HepG2 (cell line): ENCODE results near the gene SUPT6H. TPM values are rescaled to one million over a fixed set of nuclear protein-coding genes. Genes with fewer than 3 reads are reported as not detected.

Experiments used
- GATAD2A ChIP-seq: IDR thresholded peaks from 2 replicates; pipeline ENCODE4 v1.6.1; 2016
- GFI1 ChIP-seq: sonication (generic); formaldehyde crosslinking; IDR thresholded peaks from 2 replicates; pipeline ENCODE4 v1.5.0; 2020; ENCODE audit warnings: missing genetic modification reagents, mild to moderate bottlenecking, borderline replicate concordance
- KDM6A ChIP-seq: IDR thresholded peaks from 2 replicates; pipeline ENCODE4 v1.6.1; 2016; ENCODE audit warnings: low read depth
- MTA1 ChIP-seq: sonication (generic); formaldehyde crosslinking; IDR thresholded peaks from 2 replicates; pipeline ENCODE4 v1.4.0; 2020; ENCODE audit warnings: missing genetic modification reagents, mild to moderate bottlenecking, borderline replicate concordance
- YY1 ChIP-seq: IDR thresholded peaks from 2 replicates; pipeline ENCODE4 v1.6.1; 2011; ENCODE audit warnings: low read length, low read depth, moderate library complexity, mild to moderate bottlenecking; ENCODE audit not compliant: insufficient read depth, insufficient replicate concordance
- ZNF136 ChIP-seq: sonication (generic); formaldehyde crosslinking; IDR thresholded peaks from 2 replicates; pipeline ENCODE4 v1.8.1; 2022; ENCODE audit warnings: low read depth, mild to moderate bottlenecking, moderate library complexity, missing genetic modification reagents
- ZNF333 ChIP-seq: sonication (generic); formaldehyde crosslinking; IDR thresholded peaks from 2 replicates; pipeline ENCODE4 v1.4.0; 2020; ENCODE audit warnings: mild to moderate bottlenecking, missing genetic modification reagents, borderline replicate concordance
- ZNF383 ChIP-seq: sonication (generic); formaldehyde crosslinking; IDR thresholded peaks from 2 replicates; pipeline ENCODE4 v1.4.0; 2020; ENCODE audit warnings: missing genetic modification reagents, mild to moderate bottlenecking, borderline replicate concordance
- ZNF432 ChIP-seq: sonication (generic); formaldehyde crosslinking; IDR thresholded peaks from 2 replicates; pipeline ENCODE4 v1.5.0; 2020; ENCODE audit warnings: missing genetic modification reagents, mild to moderate bottlenecking, borderline replicate concordance
- ZNF558 ChIP-seq: sonication (generic); formaldehyde crosslinking; IDR thresholded peaks from 2 replicates; pipeline ENCODE4 v1.9.0; 2022; ENCODE audit warnings: mild to moderate bottlenecking, missing genetic modification reagents, borderline replicate concordance
- ZNF614 ChIP-seq: IDR thresholded peaks from 2 replicates; pipeline ENCODE4 v1.6.1; 2018; ENCODE audit warnings: missing biosample characterization, missing genetic modification reagents, inconsistent platforms, borderline replicate concordance
- ZNF878 ChIP-seq: sonication (generic); formaldehyde crosslinking; IDR thresholded peaks from 2 replicates; pipeline ENCODE4 v1.8.1; 2023; ENCODE audit warnings: mild to moderate bottlenecking, missing genetic modification reagents, moderate library complexity
- polyA plus RNA-seq, 8 experiments: library from polyadenylated mRNA; depleted of rRNA in 3 of 8; stranded (reverse) in 7 of 8; unstranded in 1 of 8; fragments of >200 nt; fragmentation: Illumina TruSeq in 4 of 8; extraction: Trizol in 4 of 8; gene quantifications; 2 replicates each; pipeline versions ENCODE4 v1.2.1 to v1.2.3, GENCODE V29; 2011 to 2016; ENCODE audit warnings: low read depth in 4 of 8, missing spikeins in 1 of 8, mixed read lengths in 1 of 8; ENCODE audit not compliant: insufficient read depth in 1 of 8
- total RNA-seq, 5 experiments: library from RNA; depleted of rRNA; stranded (reverse); fragments of >200 nt; fragmentation: Illumina TruSeq; extraction: Trizol; gene quantifications; 2 replicates each; pipeline ENCODE4 v1.2.3, GENCODE V29; 2016; ENCODE audit warnings: low read depth in 1 of 5
- TF ChIP-seq, protein P1 (sequence below): sonication (generic); formaldehyde crosslinking; IDR thresholded peaks from 2 replicates; pipeline ENCODE4 v1.5.1; 2020; ENCODE audit warnings: mild to moderate bottlenecking, missing genetic modification reagents
- TF ChIP-seq, protein P2 (sequence below): sonication (generic); formaldehyde crosslinking; IDR thresholded peaks from 2 replicates; pipeline ENCODE4 v1.8.1; 2023; ENCODE audit warnings: mild to moderate bottlenecking, inconsistent platforms, moderate library complexity, missing genetic modification reagents, borderline replicate concordance
- TF ChIP-seq, protein P3 (sequence below): sonication (generic); formaldehyde crosslinking; IDR thresholded peaks from 2 replicates; pipeline ENCODE4 v1.4.0; 2020; ENCODE audit warnings: missing genetic modification reagents
- TF ChIP-seq, protein P4 (sequence below): sonication (generic); formaldehyde crosslinking; IDR thresholded peaks from 2 replicates; pipeline ENCODE4 v1.4.0; 2020; ENCODE audit warnings: missing genetic modification reagents

The SUPT6H gene
- total and polyA plus RNA-seq, 2 of the 13 experiments (the other 11 are each of a cell fraction or from before 2014, with no cell fraction given), result 32.7 to 39.9 TPM

DNA sequence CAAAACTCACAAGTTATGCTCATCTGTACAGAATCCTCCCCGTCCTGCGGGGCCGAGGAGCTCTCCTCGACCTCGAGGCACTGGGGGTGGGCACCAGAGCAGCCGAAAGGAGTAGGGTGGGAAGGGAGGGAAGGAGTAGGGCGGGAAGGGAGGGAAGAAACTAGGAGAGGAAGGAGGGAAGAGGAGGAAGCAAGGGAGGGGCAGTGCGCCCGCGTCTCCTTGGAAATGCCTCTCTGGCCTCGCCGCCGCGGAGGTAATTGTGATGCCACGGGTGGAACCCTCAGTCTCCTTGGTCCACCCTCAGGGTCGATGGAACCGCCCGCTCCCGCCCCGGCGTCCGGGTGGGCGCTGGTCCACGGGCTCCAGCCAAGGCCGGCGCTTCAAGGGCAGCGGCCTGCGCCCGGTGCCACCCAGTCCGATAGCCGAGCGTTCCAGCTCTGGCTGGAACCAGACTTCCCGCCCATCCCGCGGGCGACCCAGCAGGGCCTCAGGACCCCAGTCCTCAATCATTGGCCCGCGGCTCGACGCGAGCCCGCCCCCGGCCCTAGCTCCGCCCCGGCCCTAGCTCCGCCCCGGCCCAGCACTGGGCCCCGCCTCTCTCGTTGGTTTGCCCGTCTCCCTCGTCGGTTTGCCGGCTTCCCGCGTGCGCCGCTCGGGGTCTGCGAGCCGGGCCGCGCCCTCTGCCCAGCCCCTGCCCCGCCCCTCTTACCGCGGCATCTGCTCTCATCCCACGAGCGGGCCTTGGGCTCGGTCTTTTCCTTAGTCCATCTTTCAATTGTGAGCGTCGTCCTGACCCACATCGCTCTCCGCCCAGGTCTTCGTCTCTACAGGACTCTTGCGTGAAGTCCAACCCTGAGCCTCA lies 49.1 kb downstream of the SUPT6H start (continued):
- TF ChIP-seq, protein P1, sequence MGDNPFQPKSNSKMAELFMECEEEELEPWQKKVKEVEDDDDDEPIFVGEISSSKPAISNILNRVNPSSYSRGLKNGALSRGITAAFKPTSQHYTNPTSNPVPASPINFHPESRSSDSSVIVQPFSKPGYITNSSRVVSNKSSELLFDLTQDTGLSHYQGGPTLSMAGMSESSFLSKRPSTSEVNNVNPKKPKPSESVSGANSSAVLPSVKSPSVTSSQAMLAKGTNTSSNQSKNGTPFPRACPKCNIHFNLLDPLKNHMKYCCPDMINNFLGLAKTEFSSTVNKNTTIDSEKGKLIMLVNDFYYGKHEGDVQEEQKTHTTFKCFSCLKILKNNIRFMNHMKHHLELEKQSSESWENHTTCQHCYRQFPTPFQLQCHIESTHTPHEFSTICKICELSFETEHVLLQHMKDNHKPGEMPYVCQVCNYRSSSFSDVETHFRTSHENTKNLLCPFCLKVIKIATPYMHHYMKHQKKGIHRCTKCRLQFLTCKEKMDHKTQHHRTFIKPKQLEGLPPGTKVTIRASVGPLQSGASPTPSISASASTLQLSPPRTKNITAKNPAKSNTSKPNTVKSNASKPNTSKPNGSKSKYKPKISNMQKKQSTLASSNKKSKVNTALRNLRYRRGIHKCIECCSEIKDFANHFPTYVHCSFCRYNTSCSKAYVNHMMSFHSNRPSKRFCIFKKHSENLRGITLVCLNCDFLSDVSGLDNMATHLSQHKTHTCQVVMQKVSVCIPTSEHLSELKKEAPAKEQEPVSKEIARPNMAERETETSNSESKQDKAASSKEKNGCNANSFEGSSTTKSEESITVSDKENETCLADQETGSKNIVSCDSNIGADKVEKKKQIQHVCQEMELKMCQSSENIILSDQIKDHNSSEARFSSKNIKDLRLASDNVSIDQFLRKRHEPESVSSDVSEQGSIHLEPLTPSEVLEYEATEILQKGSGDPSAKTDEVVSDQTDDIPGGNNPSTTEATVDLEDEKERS (CRISPR knock-in tag), result no peak
- TF ChIP-seq ZNF136 (CRISPR knock-in tag) (no peak), GFI1 (CRISPR knock-in tag) (no peak; the same call in 1 of the 2 replicates), MTA1 (CRISPR knock-in tag) (peak; percentile 64; the same call in 1 of the 2 replicates), ZNF432 (CRISPR knock-in tag) (no peak), ZNF333 (no peak), ZNF383 (CRISPR knock-in tag) (no peak), ZNF614 (CRISPR knock-in tag) (no peak; the same call in 1 of the 2 replicates), KDM6A (no peak), ZNF878 (CRISPR knock-in tag) (no peak), ZNF558 (CRISPR knock-in tag) (peak; percentile 74; the same call in 1 of the 2 replicates), GATAD2A (CRISPR knock-in tag) (no peak), YY1 (peak; percentile 50)
- TF ChIP-seq, protein P2, sequence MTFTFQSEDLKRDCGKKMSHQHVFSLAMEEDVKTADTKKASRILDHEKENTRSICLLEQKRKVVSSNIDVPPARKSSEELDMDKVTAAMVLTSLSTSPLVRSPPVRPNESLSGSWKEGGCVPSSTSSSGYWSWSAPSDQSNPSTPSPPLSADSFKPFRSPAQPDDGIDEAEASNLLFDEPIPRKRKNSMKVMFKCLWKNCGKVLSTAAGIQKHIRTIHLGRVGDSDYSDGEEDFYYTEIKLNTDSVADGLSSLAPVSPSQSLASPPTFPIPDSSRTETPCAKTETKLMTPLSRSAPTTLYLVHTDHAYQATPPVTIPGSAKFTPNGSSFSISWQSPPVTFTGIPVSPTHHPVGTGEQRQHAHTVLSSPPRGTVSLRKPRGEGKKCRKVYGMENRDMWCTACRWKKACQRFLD (CRISPR knock-in tag), result no peak
- TF ChIP-seq, protein P3, sequence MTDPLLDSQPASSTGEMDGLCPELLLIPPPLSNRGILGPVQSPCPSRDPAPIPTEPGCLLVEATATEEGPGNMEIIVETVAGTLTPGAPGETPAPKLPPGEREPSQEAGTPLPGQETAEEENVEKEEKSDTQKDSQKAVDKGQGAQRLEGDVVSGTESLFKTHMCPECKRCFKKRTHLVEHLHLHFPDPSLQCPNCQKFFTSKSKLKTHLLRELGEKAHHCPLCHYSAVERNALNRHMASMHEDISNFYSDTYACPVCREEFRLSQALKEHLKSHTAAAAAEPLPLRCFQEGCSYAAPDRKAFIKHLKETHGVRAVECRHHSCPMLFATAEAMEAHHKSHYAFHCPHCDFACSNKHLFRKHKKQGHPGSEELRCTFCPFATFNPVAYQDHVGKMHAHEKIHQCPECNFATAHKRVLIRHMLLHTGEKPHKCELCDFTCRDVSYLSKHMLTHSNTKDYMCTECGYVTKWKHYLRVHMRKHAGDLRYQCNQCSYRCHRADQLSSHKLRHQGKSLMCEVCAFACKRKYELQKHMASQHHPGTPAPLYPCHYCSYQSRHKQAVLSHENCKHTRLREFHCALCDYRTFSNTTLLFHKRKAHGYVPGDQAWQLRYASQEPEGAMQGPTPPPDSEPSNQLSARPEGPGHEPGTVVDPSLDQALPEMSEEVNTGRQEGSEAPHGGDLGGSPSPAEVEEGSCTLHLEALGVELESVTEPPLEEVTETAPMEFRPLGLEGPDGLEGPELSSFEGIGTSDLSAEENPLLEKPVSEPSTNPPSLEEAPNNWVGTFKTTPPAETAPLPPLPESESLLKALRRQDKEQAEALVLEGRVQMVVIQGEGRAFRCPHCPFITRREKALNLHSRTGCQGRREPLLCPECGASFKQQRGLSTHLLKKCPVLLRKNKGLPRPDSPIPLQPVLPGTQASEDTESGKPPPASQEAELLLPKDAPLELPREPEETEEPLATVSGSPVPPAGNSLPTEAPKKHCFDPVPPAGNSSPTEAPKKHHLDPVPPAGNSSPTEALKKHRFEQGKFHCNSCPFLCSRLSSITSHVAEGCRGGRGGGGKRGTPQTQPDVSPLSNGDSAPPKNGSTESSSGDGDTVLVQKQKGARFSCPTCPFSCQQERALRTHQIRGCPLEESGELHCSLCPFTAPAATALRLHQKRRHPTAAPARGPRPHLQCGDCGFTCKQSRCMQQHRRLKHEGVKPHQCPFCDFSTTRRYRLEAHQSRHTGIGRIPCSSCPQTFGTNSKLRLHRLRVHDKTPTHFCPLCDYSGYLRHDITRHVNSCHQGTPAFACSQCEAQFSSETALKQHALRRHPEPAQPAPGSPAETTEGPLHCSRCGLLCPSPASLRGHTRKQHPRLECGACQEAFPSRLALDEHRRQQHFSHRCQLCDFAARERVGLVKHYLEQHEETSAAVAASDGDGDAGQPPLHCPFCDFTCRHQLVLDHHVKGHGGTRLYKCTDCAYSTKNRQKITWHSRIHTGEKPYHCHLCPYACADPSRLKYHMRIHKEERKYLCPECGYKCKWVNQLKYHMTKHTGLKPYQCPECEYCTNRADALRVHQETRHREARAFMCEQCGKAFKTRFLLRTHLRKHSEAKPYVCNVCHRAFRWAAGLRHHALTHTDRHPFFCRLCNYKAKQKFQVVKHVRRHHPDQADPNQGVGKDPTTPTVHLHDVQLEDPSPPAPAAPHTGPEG, result peak; percentile 62
- TF ChIP-seq, protein P4, sequence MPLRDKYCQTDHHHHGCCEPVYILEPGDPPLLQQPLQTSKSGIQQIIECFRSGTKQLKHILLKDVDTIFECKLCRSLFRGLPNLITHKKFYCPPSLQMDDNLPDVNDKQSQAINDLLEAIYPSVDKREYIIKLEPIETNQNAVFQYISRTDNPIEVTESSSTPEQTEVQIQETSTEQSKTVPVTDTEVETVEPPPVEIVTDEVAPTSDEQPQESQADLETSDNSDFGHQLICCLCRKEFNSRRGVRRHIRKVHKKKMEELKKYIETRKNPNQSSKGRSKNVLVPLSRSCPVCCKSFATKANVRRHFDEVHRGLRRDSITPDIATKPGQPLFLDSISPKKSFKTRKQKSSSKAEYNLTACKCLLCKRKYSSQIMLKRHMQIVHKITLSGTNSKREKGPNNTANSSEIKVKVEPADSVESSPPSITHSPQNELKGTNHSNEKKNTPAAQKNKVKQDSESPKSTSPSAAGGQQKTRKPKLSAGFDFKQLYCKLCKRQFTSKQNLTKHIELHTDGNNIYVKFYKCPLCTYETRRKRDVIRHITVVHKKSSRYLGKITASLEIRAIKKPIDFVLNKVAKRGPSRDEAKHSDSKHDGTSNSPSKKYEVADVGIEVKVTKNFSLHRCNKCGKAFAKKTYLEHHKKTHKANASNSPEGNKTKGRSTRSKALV (CRISPR knock-in tag), result peak; percentile 51; the same call in 1 of the 2 replicates
